Activated CD4-positive, alpha-beta T cell treated with anti-CD3 and anti-CD28 coated beads, Interleukin-2, amount 10 ng/mL, durations not matched to agents 7 days and 5 days (primary cell): Measurements from ENCODE around the gene DBF4. TPM values are rescaled to one million over a fixed set of nuclear protein-coding genes. Genes with fewer than 3 reads are reported as not detected.
"Not testable (repeated sequence)": the region's sequence is repeated elsewhere in the genome, so short reads cannot be mapped to it uniquely, and the experiment has no call there.

Source experiments
- CTCF ChIA-PET: fragments of 350-600 bp; sonication (Branson Sonifier 250); formaldehyde crosslinking; loops from one replicate; lab custom pipeline; 2021; ENCODE audit warnings: antibody characterized with exemption; lab: Charles Lee
- POLR2A ChIA-PET: fragments of 350-600 bp; sonication (Branson Sonifier 250); formaldehyde crosslinking; loops from one replicate; lab custom pipeline; 2021; ENCODE audit warnings: antibody characterized with exemption; lab: Charles Lee
- DNase-seq: peaks from one replicate; pipeline ENCODE4 v3.0.0-alpha.2; 2020
- H3K27ac Mint-ChIP-seq: one replicate; pipeline ENCODE4 v1.8.0; 2021; ENCODE audit warnings: mild to moderate bottlenecking, moderate library complexity, mixed read lengths
- H3K27me3 Mint-ChIP-seq: one replicate; pipeline ENCODE4 v1.8.0; 2021; ENCODE audit warnings: mixed read lengths
- H3K36me3 Mint-ChIP-seq: one replicate; pipeline ENCODE4 v1.8.0; 2021; ENCODE audit warnings: low read depth, mixed read lengths
- H3K4me1 Mint-ChIP-seq: one replicate; pipeline ENCODE4 v1.8.0; 2021; ENCODE audit warnings: mixed read lengths
- H3K4me3 Mint-ChIP-seq: one replicate; pipeline ENCODE4 v1.8.0; 2021; ENCODE audit warnings: mild to moderate bottlenecking, moderate library complexity, mixed read lengths
- H3K9me3 Mint-ChIP-seq: one replicate; pipeline ENCODE4 v1.8.0; 2021; ENCODE audit warnings: mixed read lengths
- total RNA-seq, 2 experiments: library from RNA; stranded (reverse); gene quantifications; one replicate each; pipeline ENCODE4 v1.2.3, GENCODE V29; 2021

Gene DBF4
- total RNA-seq, 2 experiments from 2014 or later, result 68.8 to 75.7 TPM

DNA sequence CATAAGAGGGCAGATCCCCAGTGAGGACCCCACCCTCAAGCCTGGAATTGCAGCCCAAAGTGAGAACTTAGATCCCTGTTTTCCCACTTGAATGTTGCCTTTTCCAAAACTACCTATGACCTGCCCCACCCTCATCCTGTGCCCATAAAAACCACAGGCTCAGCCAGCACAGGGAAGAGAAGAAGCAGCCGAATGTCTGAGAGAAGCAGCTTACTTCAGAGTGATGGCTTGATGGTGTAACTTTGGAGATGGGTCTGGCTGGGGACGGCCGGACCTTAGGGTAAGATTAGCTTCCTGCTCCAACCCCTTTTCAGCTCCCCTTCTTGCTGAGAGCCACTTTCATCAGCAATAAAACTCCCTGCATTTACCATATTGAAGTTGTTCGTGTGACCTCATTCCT lies 5.8 kb upstream of the DBF4 start:
- Mint-ChIP-seq H3K4me1 (peaks cover 28% of the 10 kb centered on the region), H3K9me3 (peaks cover 52% of the 10 kb centered on the region), H3K36me3 (peaks cover 90% of the 10 kb centered on the region), H3K27me3 (no peaks in the 10 kb centered on the region), H3K27ac (no peak overlapping the region), H3K4me3 (no peak overlapping the region)
- POLR2A ChIA-PET, result no interaction called here
- CTCF ChIA-PET, result no interaction called here
- no peak for DNase-seq

DNA sequence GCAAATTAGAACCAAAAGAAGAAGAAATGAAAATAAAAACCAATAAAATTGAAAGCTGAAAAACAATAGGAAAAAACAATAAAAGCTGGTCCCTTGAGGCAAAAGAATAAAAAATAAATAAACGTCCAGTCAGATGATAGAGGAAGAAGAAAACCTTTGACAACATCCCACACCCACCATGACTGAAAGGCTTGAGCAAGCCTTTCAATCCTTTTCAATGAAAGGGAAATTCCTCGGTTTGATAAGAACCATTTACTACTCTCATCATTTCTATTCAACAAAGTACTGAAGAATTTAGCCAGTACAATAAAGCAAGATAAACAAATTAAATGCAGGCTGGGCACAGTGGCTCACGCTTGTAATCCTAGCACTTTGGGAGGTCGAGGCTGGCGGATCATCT lies 3.9 kb upstream of the DBF4 start:
- Mint-ChIP-seq H3K9me3 (peaks cover 38% of the 10 kb centered on the region), H3K4me1 (peaks cover 28% of the 10 kb centered on the region), H3K4me3 (no peak overlapping the region), H3K36me3 (peaks cover 72% of the 10 kb centered on the region), H3K27me3 (no peaks in the 10 kb centered on the region), H3K27ac (no peak overlapping the region)
- POLR2A ChIA-PET, result no interaction called here
- DNase-seq, result no peak
- CTCF ChIA-PET, result interaction anchor here (0.7 kb wide), 2 partner anchors 198 to 323 kb away, joined by 3 read pairs; no protein-coding TSS in a partner anchor

DNA sequence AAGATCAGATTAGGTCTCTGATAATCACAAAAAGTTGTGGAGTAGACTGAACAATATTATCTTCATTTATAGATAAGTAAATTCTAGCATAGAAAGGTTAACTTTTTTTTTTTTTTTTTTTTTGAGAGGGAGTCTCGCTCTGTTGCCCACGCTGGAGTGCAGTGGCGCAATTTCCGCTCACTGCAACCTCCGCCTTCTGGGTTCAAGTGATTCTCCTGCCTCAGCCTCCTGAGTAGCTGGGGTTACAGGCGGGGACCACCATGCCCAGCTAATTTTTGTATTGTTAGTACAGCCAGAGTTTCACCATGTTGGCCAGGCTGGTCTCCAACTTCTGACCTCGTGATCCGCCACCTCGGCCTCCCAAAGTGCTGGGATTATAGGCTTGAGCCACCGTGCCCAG lies 3.0 kb upstream of the DBF4 start:
- peaks cover 30% of the 10 kb centered on the region for H3K9me3 Mint-ChIP-seq
- peak overlapping the region; percentile 1 for H3K4me3 Mint-ChIP-seq
- POLR2A ChIA-PET, H3K27ac Mint-ChIP-seq, DNase-seq, CTCF ChIA-PET, H3K27me3 Mint-ChIP-seq: not testable (repeated sequence)
- peaks cover 67% of the 10 kb centered on the region for H3K36me3 Mint-ChIP-seq
- H3K4me1 Mint-ChIP-seq, result peaks cover 33% of the 10 kb centered on the region

GRCh38 chr7:87874066-87874465 lies 2.2 kb upstream of the DBF4 start:
- Mint-ChIP-seq H3K36me3 (peaks cover 61% of the 10 kb centered on the region), H3K27ac (peak overlapping the region; percentile 55), H3K4me1 (peaks cover 37% of the 10 kb centered on the region), H3K4me3 (peak overlapping the region; percentile 77), H3K27me3 (no peaks in the 10 kb centered on the region), H3K9me3 (peaks cover 24% of the 10 kb centered on the region)
- POLR2A ChIA-PET, result no interaction called here
- CTCF ChIA-PET, result no interaction called here
- DNase-seq, result no peak

DNA sequence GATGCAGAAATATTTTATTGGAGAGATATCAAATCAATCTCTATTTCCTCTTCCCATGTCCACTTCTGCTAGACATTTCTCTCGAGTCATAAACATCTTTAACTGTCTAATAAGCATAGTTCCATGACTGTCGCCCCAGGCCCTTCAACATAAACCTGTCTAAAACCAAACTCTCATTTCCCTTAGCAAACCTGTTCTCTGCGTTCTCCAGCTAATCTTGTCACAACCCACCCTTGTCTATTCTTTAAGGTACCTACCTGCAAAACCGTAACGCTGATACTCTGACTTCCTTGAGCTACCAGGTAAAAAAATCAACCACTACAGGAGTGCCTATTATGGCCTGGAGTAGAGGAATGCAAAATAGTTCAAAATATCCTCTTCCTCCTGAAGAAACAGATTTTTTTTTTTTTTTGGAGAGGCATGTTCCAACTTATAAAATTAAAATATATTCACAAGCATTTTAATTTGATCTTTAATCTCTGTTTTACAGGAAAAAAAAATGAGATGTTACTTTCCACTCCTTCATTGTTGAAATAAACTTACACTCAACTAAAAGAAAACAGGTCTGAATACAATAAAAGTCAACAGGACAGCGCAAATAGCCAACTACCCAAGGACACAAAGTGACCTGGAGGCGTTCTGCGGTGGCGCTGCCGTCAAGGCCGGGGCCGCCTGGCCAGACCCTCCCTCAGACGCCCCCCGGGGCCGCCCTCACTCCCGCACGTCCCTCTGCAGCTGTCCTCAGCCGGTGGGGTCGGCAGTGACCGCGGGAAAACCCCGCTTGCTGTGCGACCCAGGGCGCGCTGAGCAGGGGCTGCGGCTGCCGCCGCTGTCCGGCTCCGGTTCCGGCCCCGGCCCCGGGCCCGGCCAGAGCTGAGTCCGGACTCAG lies 898 bp upstream of the DBF4 start:
- peak; percentile 15 for DNase-seq
- Mint-ChIP-seq H3K4me3 (peak overlapping the region; percentile 77), H3K27ac (peak overlapping the region; percentile 99), H3K27me3 (no peaks in the 10 kb centered on the region), H3K36me3 (peaks cover 58% of the 10 kb centered on the region), H3K4me1 (peaks cover 48% of the 10 kb centered on the region), H3K9me3 (peaks cover 18% of the 10 kb centered on the region)
- ChIA-PET POLR2A (no interaction called here), CTCF (interaction anchor here (0.6 to 1.0 kb wide), 4 partner anchors 11 to 35 kb away, joined by 3 to 8 read pairs (median 4); no protein-coding TSS in a partner anchor)

DNA sequence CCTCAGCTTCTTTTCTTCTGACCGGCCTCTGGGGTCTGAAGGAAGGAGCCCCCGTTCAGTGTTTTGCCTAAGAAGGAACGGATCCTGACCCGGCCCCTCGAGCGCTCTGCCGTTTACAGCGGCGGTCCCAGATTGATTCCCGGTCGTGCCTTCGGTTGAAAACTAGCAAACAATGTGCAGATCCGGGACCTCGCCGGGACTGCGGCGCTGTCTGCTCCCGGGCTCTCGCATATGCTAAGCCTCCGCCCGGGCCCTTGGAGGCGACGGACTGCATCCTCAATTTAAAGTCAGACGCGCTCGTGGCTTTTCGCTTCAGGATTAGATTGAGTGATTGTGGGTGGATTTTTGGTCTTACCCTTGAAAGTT lies 559 bp downstream of the DBF4 start:
- Mint-ChIP-seq H3K4me1 (peaks cover 59% of the 10 kb centered on the region), H3K36me3 (peaks cover 56% of the 10 kb centered on the region), H3K4me3 (peak overlapping the region; percentile 77), H3K27me3 (no peaks in the 10 kb centered on the region), H3K27ac (peak overlapping the region; percentile 99), H3K9me3 (peaks cover 10% of the 10 kb centered on the region)
- peak; percentile 61 for DNase-seq
- ChIA-PET CTCF (interaction anchor here (0.7 kb wide), 1 partner anchor 532 kb away, joined by 3 read pairs; the partner anchor contains the start of gene CROT), POLR2A (no interaction called here)

DNA sequence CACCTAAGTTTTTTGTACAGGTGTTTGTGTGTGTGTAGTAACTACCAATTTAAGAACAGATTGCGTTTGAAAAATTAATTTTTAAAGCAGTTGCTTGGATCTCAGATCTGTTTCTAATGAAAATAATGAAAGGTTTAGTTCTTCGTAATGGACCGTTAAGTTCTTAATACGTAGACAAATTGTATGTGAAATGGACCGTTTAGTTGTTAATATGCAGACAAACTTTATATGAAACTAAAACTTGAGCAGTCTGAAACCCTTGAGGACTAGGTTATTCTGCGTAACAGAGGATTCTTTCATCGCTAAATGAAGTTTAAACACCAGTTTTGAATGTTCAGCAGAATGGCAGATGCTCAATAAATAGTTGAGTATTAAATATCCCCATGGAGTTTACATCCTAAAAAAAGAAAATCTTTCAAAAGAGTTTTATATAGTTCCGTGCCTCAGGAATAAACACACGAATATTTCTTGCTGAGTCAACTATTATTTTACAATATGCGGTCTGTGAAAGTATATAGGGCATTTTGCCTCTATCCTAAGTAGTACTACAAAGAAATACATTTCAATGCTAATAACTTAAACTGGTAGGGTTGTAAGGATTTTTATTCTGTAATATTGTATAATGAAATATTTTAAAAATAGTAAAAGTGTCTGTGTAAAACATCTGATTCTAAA lies 1.2 kb downstream of the DBF4 start:
- Mint-ChIP-seq H3K4me3 (peak overlapping the region; percentile 77), H3K27me3 (no peaks in the 10 kb centered on the region), H3K9me3 (peaks cover 4% of the 10 kb centered on the region), H3K36me3 (peaks cover 56% of the 10 kb centered on the region), H3K4me1 (peaks cover 61% of the 10 kb centered on the region), H3K27ac (peak overlapping the region; percentile 99)
- ChIA-PET CTCF (no interaction called here), POLR2A (no interaction called here)
- no peak for DNase-seq

DNA sequence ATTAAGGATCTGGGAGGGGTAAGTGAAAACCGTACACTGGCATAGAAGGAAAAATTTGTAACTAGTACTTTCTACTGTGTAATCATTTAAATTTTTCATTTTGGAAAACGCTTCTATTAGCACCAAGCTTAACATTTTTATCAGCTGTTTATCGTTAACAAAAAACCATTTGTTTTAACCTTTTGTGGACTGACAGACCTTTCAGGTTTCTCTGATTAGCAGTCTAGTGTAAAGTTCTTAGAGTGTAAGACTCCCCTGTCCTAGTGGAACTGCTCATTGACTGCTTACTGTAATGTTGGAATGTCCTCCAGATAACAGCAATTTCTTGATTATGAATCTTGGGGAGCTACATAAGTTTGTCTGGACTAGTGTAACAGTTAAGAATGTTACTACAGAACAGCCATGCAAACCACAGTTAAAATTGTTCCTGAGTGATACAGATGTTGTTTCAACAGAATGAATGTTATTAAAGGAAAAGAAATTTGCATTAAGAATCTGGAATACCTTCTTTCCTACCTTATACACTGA lies 2.0 kb downstream of the DBF4 start:
- peaks cover 54% of the 10 kb centered on the region for H3K36me3 Mint-ChIP-seq
- peak overlapping the region; percentile 77 for H3K4me3 Mint-ChIP-seq
- peak overlapping the region; percentile 48 for H3K27ac Mint-ChIP-seq
- CTCF ChIA-PET, result interaction anchor here (1.4 kb wide), 1 partner anchor 342 kb away, joined by 3 read pairs; no protein-coding TSS in a partner anchor
- no peak for DNase-seq
- H3K9me3 Mint-ChIP-seq, result no peaks in the 10 kb centered on the region
- POLR2A ChIA-PET, result interaction anchor here (0.6 kb wide), 1 partner anchor 37 kb away, joined by 3 read pairs; no protein-coding TSS in a partner anchor
- H3K27me3 Mint-ChIP-seq, result no peaks in the 10 kb centered on the region
- peaks cover 63% of the 10 kb centered on the region for H3K4me1 Mint-ChIP-seq

DNA sequence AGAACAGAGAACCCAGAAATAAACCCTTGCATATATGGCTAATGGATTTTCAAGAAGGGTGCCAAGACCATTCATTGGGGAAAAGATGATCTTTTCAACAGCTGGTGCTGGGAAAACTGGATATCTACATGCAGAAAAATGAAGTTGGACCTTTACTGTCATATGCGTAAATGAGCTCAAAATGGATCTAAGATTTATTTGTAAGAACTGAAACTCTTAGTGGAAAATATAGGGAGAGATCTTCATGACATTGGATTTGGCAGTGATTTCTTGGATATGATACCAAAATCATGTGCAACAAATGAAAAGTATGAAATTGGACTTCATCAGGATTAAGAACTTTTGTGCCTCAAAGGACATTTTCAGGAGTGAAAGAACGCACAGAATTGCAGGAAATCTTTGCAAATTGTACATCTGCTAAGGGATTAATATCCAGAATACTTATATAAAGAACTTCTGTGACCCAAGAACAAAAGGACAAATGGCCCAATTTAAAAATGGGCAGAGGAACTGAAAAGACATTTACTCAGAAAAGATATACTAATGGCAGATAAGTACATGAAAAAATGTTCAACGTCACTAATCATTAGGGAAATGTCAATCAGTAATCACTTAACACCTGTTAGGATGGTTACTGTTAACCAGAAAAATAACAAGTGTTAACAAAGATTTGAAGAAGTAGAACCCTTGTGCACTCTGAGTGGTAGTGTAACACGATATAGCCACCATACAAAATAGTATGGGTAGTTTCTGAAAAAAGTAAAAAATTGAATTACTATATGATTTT lies 6.1 kb downstream of the DBF4 start:
- DNase-seq, result no peak
- Mint-ChIP-seq H3K4me1 (peaks cover 51% of the 10 kb centered on the region), H3K27me3 (no peaks in the 10 kb centered on the region), H3K27ac (no peak overlapping the region), H3K36me3 (peaks cover 52% of the 10 kb centered on the region), H3K4me3 (no peak overlapping the region), H3K9me3 (no peaks in the 10 kb centered on the region)
- ChIA-PET CTCF (interaction anchor here (1.6 kb wide), 1 partner anchor 11 kb away, joined by 3 read pairs; no protein-coding TSS in a partner anchor), POLR2A (no interaction called here)

DNA sequence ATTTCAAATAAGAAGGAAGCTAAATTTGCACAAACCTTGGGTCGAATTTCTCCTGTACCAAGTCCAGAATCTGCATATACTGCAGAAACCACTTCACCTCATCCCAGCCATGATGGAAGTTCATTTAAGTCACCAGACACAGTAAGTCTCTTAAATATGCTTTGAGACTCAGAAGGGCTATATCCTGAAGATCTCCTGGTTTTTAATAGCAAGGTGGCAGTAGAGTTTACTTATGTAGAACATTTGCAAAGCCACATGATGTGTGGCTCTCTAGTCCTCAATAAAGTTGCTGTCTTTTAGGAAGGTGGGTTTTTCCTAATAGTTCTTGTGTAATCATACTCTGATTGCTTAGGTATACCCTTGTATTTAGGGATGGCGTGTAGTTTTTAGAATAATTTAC lies 8.7 kb downstream of the DBF4 start:
- ChIA-PET CTCF (no interaction called here), POLR2A (no interaction called here)
- H3K27ac Mint-ChIP-seq, result no peak overlapping the region
- H3K27me3 Mint-ChIP-seq, result no peaks in the 10 kb centered on the region
- no peak overlapping the region for H3K4me3 Mint-ChIP-seq
- H3K9me3 Mint-ChIP-seq, result no peaks in the 10 kb centered on the region
- H3K4me1 Mint-ChIP-seq, result peaks cover 34% of the 10 kb centered on the region
- no peak for DNase-seq
- peaks cover 55% of the 10 kb centered on the region for H3K36me3 Mint-ChIP-seq

DNA sequence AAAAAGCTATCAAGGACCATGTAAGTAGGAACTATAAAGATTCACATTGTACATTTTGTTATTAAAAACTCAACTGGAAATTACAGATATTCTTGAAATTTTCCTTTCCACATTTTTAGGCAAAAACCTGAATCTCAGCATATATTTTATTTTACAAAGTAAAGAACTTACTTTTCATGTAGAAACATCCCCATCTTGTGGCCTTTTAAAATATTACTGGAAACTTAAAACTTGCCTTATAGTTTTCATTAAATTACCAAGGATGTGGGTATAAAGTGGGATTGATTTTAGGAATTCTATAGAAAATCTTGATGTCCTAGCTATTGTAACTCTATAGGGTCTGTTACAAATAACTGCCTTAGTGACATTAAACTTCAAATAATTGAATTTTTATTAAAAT lies 10.6 kb downstream of the DBF4 start:
- ChIA-PET POLR2A (no interaction called here), CTCF (interaction anchor here (0.6 to 1.6 kb wide), 3 partner anchors 12 to 92 kb away, joined by 3 to 8 read pairs (median 3); no protein-coding TSS in a partner anchor)
- H3K27me3 Mint-ChIP-seq, result no peaks in the 10 kb centered on the region
- no peaks in the 10 kb centered on the region for H3K9me3 Mint-ChIP-seq
- H3K4me1 Mint-ChIP-seq, result peaks cover 23% of the 10 kb centered on the region
- peaks cover 48% of the 10 kb centered on the region for H3K36me3 Mint-ChIP-seq
- H3K27ac Mint-ChIP-seq, result no peak overlapping the region
- H3K4me3 Mint-ChIP-seq, result no peak overlapping the region
- DNase-seq, result no peak

DNA sequence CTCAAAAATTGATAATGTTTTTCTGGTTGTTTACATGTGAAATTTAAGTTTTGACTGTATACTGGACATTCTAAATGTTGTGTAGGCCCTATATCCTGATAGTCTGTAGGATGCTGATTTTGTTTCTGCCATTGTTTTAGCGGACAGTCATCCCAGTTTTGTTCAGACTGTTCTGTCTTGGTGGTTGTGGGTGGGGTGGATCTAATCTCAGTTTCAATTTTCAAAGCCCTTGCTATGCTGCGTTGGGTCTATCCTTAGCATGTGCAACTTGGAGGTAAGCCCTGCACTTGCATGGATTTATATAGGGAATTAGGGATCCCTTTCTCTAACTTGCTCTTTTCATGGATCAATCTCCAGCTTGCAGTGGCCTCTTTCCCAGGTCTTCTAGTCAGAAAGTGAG lies 19.1 kb downstream of the DBF4 start:
- CTCF ChIA-PET, result interaction anchor here (0.6 kb wide), 1 partner anchor 14 kb away, joined by 3 read pairs; no protein-coding TSS in a partner anchor
- Mint-ChIP-seq H3K27me3 (no peaks in the 10 kb centered on the region), H3K27ac (no peak overlapping the region), H3K4me1 (peaks cover 14% of the 10 kb centered on the region), H3K36me3 (peaks cover 55% of the 10 kb centered on the region), H3K9me3 (no peaks in the 10 kb centered on the region), H3K4me3 (no peak overlapping the region)
- POLR2A ChIA-PET, result no interaction called here
- no peak for DNase-seq
